SU-DHL-6 (cell line): ENCODE results near the gene ATP5MG.

Experiments used
- H2AFZ ChIP-seq: fragments of 200-600 bp; sonication (generic); 2 replicates; pipeline ENCODE4 v1.6.1; 2014; ENCODE audit warnings: low read depth, mild to moderate bottlenecking, moderate library complexity, mixed read lengths, antibody characterized with exemption, low read length; ENCODE audit not compliant: severe bottlenecking
- H3F3A ChIP-seq: fragments of 200-600 bp; shearing (Covaris generic); 2 replicates; pipeline ENCODE4 v1.6.0; 2016; ENCODE audit warnings: antibody characterized with exemption, mild to moderate bottlenecking; ENCODE audit not compliant: insufficient read depth
- H3K27ac ChIP-seq: fragments of 200-600 bp; sonication (generic); 2 replicates; pipeline ENCODE4 v1.5.1; 2016; ENCODE audit warnings: low read depth, mild to moderate bottlenecking, low read length, moderate library complexity, mixed read lengths
- H3K27me3 ChIP-seq: fragments of 200-600 bp; sonication (generic), shearing (Covaris generic); 2 replicates; pipeline ENCODE4 v1.6.0; 2014; ENCODE audit warnings: mild to moderate bottlenecking, low read length
- H3K36me3 ChIP-seq: fragments of 200-600 bp; sonication (generic); 2 replicates; pipeline ENCODE4 v1.6.1; 2014; ENCODE audit warnings: mild to moderate bottlenecking, low read length, mixed read lengths
- H3K4me2 ChIP-seq: fragments of 300-600, 200-600 bp; shearing (Covaris generic), sonication (generic); 2 replicates; pipeline ENCODE4 v1.6.0; 2014; ENCODE audit warnings: low read length, low read depth, mild to moderate bottlenecking; ENCODE audit not compliant: poor library complexity, severe bottlenecking
- H3K4me3 ChIP-seq: fragments of 200-600 bp; sonication (generic); 2 replicates; pipeline ENCODE4 v1.5.1; 2014; ENCODE audit warnings: antibody characterized with exemption, low read length, mild to moderate bottlenecking, mixed read lengths; ENCODE audit not compliant: insufficient read depth, poor library complexity, severe bottlenecking
- H3K79me2 ChIP-seq: fragments of 200-600 bp; sonication (generic); 2 replicates; pipeline ENCODE4 v1.6.1; 2014; ENCODE audit warnings: mild to moderate bottlenecking, low read length, moderate library complexity; ENCODE audit not compliant: insufficient read depth
- H3K9ac ChIP-seq: fragments of 200-600 bp; sonication (generic); 2 replicates; pipeline ENCODE4 v1.7.0; 2014; ENCODE audit warnings: mild to moderate bottlenecking, low read length
- H3K9me2 ChIP-seq: fragments of 200-600 bp; sonication (generic); replicated peaks from 2 replicates; pipeline ENCODE4 v1.6.1; 2014; ENCODE audit warnings: low read length; ENCODE audit not compliant: insufficient read depth
- H3K9me3 ChIP-seq: fragments of 200-600 bp; sonication (generic); 2 replicates; pipeline ENCODE4 v1.6.1; 2014; ENCODE audit warnings: low read length, mixed read lengths; ENCODE audit not compliant: insufficient read depth
- H4K20me1 ChIP-seq: fragments of 200-600 bp; sonication (generic); 2 replicates; pipeline ENCODE4 v1.6.1; 2014; ENCODE audit warnings: low read depth, mild to moderate bottlenecking, antibody characterized with exemption, low read length, moderate library complexity, mixed read lengths
- CTCF ChIP-seq: fragments of 200-600 bp; sonication (generic); IDR thresholded peaks from one replicate; pipeline ENCODE4 v1.5.1; 2017; ENCODE audit warnings: antibody characterized with exemption, mild to moderate bottlenecking, low read length, moderate library complexity; ENCODE audit not compliant: insufficient read depth, poor library complexity, severe bottlenecking
- EZH2phosphoT487 ChIP-seq: fragments of 200-600 bp; sonication (generic), shearing (Covaris generic); conservative IDR thresholded peaks from 2 replicates; pipeline ENCODE4 v1.6.1; 2018; ENCODE audit warnings: mild to moderate bottlenecking, antibody characterized with exemption, low read length, moderate library complexity, mixed read lengths

ATP5MG gene

GRCh38 chr11:118406599-118407166 is 5.3 kb downstream of the ATP5MG start:
- no peak overlapping the region for H3K9ac ChIP-seq
- H4K20me1 ChIP-seq = peaks cover 30% of the 10 kb centered on the region
- TF ChIP-seq EZH2phosphoT487 (no peak), CTCF (no peak)
- peaks cover 36% of the 10 kb centered on the region for H3K36me3 ChIP-seq
- H2AFZ ChIP-seq = no peak overlapping the region
- H3K4me3 ChIP-seq = no peak overlapping the region
- no peak overlapping the region for H3K4me2 ChIP-seq
- H3K79me2 ChIP-seq = peaks cover 75% of the 10 kb centered on the region
- peaks cover 9% of the 10 kb centered on the region for H3F3A ChIP-seq
- H3K27ac ChIP-seq = no peak overlapping the region
- H3K27me3 ChIP-seq = no peaks in the 10 kb centered on the region
- no peaks in the 10 kb centered on the region for H3K9me2 ChIP-seq
- H3K9me3 ChIP-seq = no peaks in the 10 kb centered on the region

- H3K27me3 ChIP-seq = no peaks in the 10 kb centered on the region
- no peak overlapping the region for H2AFZ ChIP-seq
- no peak overlapping the region for H3K4me2 ChIP-seq
- H3K79me2 ChIP-seq = peaks cover 40% of the 10 kb centered on the region
- no peaks in the 10 kb centered on the region for H3K9me2 ChIP-seq
- H3K4me3 ChIP-seq = no peak overlapping the region
- no peaks in the 10 kb centered on the region for H3K9me3 ChIP-seq
- peaks cover 27% of the 10 kb centered on the region for H3K36me3 ChIP-seq
- no peak overlapping the region for H3K27ac ChIP-seq
- H3F3A ChIP-seq = peaks cover 12% of the 10 kb centered on the region; the same call in 1 of the 2 replicates
- peaks cover 9% of the 10 kb centered on the region for H4K20me1 ChIP-seq
- TF ChIP-seq CTCF (no peak), EZH2phosphoT487 (no peak)
- H3K9ac ChIP-seq = no peak overlapping the region
These were observed 8.8 kb downstream of the ATP5MG start for GRCh38 chr11:118410055-118410745.

GRCh38 chr11:118411530-118411929 is 10.1 kb downstream of the ATP5MG start:
- no peak overlapping the region for H3K27ac ChIP-seq
- H3K79me2 ChIP-seq = peaks cover 27% of the 10 kb centered on the region
- H2AFZ ChIP-seq = no peak overlapping the region
- H3K4me2 ChIP-seq = no peak overlapping the region
- H3K9me2 ChIP-seq = no peaks in the 10 kb centered on the region
- H3K36me3 ChIP-seq = peaks cover 22% of the 10 kb centered on the region
- TF ChIP-seq EZH2phosphoT487 = no peak
- no peak for TF ChIP-seq CTCF
- no peak overlapping the region for H3K9ac ChIP-seq
- H3K9me3 ChIP-seq = no peaks in the 10 kb centered on the region
- H4K20me1 ChIP-seq = peaks cover 6% of the 10 kb centered on the region; the same call in 1 of the 2 replicates
- no peak overlapping the region for H3K4me3 ChIP-seq
- H3F3A ChIP-seq = peaks cover 12% of the 10 kb centered on the region; the same call in 1 of the 2 replicates
- no peaks in the 10 kb centered on the region for H3K27me3 ChIP-seq
